ENCODE measurements around the gene CCNJ. TPM values are rescaled to one million over a fixed set of nuclear protein-coding genes. Genes with fewer than 3 reads are reported as not detected.
"Not testable (repeated sequence)": the region's sequence is repeated elsewhere in the genome, so short reads cannot be mapped to it uniquely, and the experiment has no call there.

The CCNJ gene, protein sequence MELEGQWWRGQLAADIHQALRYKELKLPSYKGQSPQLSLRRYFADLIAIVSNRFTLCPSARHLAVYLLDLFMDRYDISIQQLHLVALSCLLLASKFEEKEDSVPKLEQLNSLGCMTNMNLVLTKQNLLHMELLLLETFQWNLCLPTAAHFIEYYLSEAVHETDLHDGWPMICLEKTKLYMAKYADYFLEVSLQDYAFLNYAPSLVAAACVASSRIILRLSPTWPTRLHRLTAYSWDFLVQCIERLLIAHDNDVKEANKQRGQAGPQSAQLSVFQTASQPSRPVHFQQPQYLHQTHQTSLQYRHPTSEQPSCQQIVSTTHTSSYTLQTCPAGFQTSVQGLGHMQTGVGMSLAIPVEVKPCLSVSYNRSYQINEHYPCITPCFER
- 1 to 10 TPM; 6.0 to 7.8 (median 6.9) TPM for total RNA-seq
- long read RNA-seq, donor 1, partial matches to known transcripts: 3 of 6 reads
- long read RNA-seq, donor 1, other reads (novel, unspliced or antisense): 1 of 6 reads
- long read RNA-seq, donor 2: 0 reads

DNA sequence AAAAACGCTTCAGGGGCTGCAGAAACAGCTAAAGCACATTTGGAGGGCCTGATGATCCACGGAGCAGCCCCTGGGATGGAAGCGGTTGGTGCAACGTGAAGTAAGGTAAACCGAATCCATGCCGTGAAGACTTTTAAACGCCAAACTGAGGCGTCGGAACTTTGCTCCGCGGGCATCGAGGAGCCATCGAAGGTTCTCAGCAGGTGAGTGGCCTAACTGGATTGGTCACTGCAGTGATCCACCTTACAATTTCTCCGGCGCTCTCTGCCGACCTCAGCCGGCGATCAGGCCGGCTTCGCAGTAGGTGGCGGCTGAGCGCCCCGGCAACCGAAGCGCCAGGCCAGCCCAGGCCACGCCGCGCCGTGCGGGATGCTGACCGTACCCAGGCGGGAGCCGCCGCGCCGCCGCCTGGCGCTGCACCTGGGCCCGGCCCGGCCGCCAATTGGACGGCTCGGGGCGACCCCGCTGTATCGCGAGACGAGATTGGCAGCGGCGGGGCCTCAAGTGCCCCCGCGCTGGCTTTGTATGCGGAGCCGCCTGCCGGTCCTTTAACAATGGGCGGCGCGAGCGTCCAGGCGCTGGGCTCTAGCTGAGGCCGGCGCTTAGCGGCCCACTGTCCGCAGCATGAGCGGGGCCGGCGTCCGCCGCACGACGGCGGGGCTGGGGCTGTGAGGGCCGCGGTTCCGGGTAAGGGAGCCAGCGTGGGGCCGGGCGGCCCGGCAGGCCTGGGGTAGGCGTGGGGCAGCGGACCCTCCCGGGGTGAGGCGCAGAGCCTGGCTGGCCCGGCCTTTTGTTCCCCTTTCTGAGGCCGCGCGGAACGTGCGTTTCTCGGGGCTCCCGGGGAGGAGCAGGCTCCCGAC is at the start of gene CCNJ:
Gene CCNJ (plus strand): TSS at position 551 of the 860 bp plus-strand sequence. CDS start 811 bp downstream, outside the sequence.
- Histone ChIP-seq H3K9me3 (no peaks in the 10 kb centered on the region), H3K36me3 (ENCODE audit: low read depth) (peaks cover 4% of the 10 kb centered on the region), H3K4me1 (ENCODE audit: low read depth) (peaks cover 12% of the 10 kb centered on the region), H3K4me3 (peak within 1 kb of the TSS; percentile 67)
- intact Hi-C loops (cut with DNase I, micrococcal nuclease): no loop called here
- peak; percentile 91 to 93 (median 91) for DNase-seq
- peak; percentile 94 for ATAC-seq
- TF ChIP-seq, protein P1, sequence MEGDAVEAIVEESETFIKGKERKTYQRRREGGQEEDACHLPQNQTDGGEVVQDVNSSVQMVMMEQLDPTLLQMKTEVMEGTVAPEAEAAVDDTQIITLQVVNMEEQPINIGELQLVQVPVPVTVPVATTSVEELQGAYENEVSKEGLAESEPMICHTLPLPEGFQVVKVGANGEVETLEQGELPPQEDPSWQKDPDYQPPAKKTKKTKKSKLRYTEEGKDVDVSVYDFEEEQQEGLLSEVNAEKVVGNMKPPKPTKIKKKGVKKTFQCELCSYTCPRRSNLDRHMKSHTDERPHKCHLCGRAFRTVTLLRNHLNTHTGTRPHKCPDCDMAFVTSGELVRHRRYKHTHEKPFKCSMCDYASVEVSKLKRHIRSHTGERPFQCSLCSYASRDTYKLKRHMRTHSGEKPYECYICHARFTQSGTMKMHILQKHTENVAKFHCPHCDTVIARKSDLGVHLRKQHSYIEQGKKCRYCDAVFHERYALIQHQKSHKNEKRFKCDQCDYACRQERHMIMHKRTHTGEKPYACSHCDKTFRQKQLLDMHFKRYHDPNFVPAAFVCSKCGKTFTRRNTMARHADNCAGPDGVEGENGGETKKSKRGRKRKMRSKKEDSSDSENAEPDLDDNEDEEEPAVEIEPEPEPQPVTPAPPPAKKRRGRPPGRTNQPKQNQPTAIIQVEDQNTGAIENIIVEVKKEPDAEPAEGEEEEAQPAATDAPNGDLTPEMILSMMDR (IDR thresholded peaks at IDR 0.05): no peak

DNA sequence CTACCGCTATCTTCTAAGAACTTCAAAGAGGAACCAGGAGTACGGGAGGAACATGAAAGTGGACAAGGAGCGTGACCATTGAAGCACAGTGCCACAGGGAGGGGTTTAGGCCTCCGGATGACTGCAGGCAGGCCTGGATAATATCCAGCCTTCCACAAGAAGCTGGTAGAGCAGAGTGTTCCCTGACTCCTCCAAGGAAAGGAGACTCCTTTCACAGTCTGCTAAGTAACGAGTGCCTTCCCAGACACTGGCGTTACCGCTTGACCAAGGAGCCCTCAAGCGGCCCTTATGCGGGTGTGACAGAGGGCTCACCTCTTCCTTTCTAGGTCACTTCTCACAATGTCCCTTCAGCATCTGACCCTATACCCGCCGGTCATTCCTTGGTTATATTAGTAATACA is 49.0 kb upstream of the CCNJ start:
- H3K4me1 ChIP-seq (ENCODE audit: low read depth); ATAC-seq; H3K9me3 ChIP-seq; intact Hi-C loops (cut with DNase I, micrococcal nuclease); H3K36me3 ChIP-seq (ENCODE audit: low read depth); H3K4me3 ChIP-seq; DNase-seq: not testable (repeated sequence)

DNA sequence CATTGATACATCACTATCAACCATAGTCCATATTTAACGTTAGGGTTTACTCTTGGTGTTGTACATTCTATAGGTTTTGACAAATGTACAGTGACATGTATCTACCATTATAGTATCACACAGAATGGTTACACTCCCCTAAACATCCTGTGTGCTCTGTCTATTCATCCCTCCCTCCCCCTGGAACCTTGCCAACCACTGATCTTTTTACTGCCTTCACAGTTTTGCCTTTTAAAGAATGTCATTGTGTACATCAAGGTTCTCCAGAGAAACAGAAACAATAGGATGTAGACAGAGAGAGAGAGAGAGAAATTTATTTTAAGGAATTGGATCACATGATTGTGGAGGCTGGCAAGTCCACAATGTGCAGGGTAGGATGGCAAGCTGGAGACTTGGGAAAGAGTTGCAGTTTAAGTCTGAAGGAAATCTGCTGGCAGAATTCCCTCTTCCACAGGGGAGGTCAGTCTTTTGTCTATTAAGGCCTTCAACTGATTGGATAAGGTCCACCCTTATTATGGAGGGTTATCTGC is 45.1 kb upstream of the CCNJ start:
- DNase-seq (no peak), ATAC-seq (no peak)
- H3K9me3 ChIP-seq: no peaks in the 10 kb centered on the region
- no peaks in the 10 kb centered on the region for H3K36me3 ChIP-seq (ENCODE audit: low read depth)
- no peaks in the 10 kb centered on the region for H3K4me1 ChIP-seq (ENCODE audit: low read depth)
- intact Hi-C loops (cut with DNase I, micrococcal nuclease): no loop called here
- TF ChIP-seq, protein P1 (IDR thresholded peaks at IDR 0.05): no peak
- no peak overlapping the region for H3K4me3 ChIP-seq

DNA sequence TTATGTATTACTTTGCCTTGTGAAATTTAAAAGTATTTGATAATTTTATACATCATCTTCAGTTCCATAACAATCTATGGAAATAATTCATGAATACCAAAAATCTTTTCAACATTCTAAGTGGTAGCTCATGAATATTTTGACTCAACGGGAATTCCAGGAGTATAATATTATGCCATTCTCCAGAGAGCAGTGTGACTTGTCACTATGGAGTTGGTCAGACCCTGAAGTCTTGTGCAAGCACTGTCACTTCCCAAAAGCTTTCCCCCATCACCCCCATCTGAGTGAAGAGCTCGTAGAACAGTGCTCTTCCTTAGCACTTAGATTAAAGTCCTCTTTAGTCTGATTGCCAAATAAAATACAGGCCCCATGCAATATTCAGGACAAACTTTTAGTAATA is 29.4 kb upstream of the CCNJ start:
- H3K4me1 ChIP-seq (ENCODE audit: low read depth): no peaks in the 10 kb centered on the region
- no peaks in the 10 kb centered on the region for H3K9me3 ChIP-seq
- no peak overlapping the region for H3K4me3 ChIP-seq
- H3K36me3 ChIP-seq (ENCODE audit: low read depth): no peaks in the 10 kb centered on the region
- TF ChIP-seq, protein P1 (IDR thresholded peaks at IDR 0.05): no peak
- intact Hi-C loops (cut with DNase I, micrococcal nuclease): no loop called here
- ATAC-seq: no peak
- DNase-seq: no peak

DNA sequence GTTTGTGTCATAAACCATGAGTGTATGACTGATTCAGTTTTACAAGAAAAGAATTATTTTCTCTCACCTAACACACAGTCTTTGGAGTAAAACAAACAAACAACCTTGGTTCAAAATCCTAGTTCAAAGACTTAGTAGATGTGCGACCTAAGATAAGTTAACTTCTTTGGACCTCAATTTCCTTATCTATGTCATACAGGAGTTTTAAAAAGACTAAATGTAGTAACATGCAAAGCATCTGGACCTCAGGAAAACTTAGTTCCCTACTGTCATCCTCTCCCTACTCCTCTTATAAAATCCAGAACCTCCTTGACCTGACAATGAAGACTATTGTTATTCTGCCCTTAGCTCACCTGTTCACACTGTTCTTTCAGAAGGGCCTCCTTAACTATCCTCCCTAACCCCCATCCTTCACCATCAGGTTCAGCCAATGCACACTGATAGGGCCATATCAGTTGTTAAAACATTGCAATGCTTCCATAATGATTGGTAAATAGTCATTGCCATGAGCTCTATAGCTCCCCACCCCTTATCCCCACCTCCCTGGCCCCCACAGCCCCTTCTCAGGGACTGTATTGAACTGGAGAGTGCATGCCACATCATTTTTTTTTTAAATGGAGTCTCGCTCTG is 28.8 kb upstream of the CCNJ start:
- TF ChIP-seq, protein P1 (IDR thresholded peaks at IDR 0.05): no peak
- Histone ChIP-seq H3K4me3 (no peak overlapping the region), H3K36me3 (ENCODE audit: low read depth) (no peaks in the 10 kb centered on the region), H3K9me3 (no peaks in the 10 kb centered on the region), H3K4me1 (ENCODE audit: low read depth) (no peaks in the 10 kb centered on the region)
- ATAC-seq: no peak
- no peak for DNase-seq
- intact Hi-C loops (cut with DNase I, micrococcal nuclease): no loop called here
